BLaER1 (cell line): Measurements from ENCODE around the gene NFS1.
"Not testable (repeated sequence)": the region's sequence is repeated elsewhere in the genome, so short reads cannot be mapped to it uniquely, and the experiment has no call there.

Source experiments
- H3K27ac ChIP-seq: shearing (Covaris generic); formaldehyde crosslinking; 2 replicates; pipeline ENCODE4 v1.8.1; 2022
- H3K27me3 ChIP-seq: shearing (Covaris generic); formaldehyde crosslinking; 2 replicates; pipeline ENCODE4 v1.8.1; 2022
- H3K36me3 ChIP-seq: shearing (Covaris generic); formaldehyde crosslinking; 2 replicates; pipeline ENCODE4 v1.8.1; 2022
- H3K4me1 ChIP-seq: shearing (Covaris generic); formaldehyde crosslinking; 2 replicates; pipeline ENCODE4 v1.8.1; 2022
- H3K4me2 ChIP-seq: shearing (Covaris generic); formaldehyde crosslinking; 2 replicates; pipeline ENCODE4 v1.8.1; 2022
- H3K4me3 ChIP-seq: shearing (Covaris generic); formaldehyde crosslinking; 2 replicates; pipeline ENCODE4 v1.8.1; 2022
- H3K9ac ChIP-seq: shearing (Covaris generic); formaldehyde crosslinking; 2 replicates; pipeline ENCODE4 v1.8.1; 2022
- H3K9me3 ChIP-seq: shearing (Covaris generic); formaldehyde crosslinking; 2 replicates; pipeline ENCODE4 v1.8.1; 2022
- H4K20me1 ChIP-seq: shearing (Covaris generic); formaldehyde crosslinking; 2 replicates; pipeline ENCODE4 v1.8.1; 2022
- Cebpa-rat ChIP-seq: shearing (Covaris generic); IDR thresholded peaks from 2 replicates; pipeline ENCODE4 v1.8.1; 2022

Gene NFS1

DNA sequence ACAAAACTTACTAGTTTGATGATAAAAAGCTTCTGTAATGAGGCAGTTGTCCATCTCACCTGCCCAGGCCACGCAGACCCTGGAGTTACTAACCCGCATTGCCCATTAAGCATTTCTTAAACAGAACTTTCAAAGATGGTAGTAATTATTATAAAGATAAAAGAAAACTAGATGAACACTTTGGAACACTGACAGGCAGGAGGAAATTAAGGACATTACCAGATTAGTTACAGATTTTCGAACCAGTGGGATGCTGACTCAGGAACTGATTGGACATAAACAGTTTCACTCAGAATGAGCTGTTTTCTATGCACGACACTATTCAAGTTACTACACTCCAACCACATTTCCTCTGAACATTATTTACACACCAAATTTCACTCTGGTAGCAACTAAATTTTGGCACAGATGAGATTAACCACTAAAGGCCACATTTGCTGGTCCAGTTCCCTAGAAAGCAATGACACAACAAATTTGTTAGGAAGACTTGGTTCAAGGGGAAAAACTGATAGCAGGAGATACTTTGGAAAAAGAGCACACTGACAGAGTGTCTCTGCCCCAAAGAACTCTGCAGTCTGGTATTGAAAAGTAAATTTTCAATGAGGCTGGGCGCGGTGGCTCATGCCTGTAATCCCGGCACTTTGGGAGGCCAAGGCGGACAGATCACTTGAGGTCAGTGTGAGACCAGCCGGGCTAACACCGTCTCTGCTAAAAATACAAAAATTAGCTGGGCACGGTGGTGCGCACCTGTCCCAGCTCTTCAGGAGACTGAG is 3.1 kb upstream of the NFS1 start:
- Histone ChIP-seq H4K20me1 (peaks cover 79% of the 10 kb centered on the region), H3K27me3 (no peaks in the 10 kb centered on the region), H3K36me3 (peaks cover 64% of the 10 kb centered on the region), H3K4me3 (no peak overlapping the region), H3K4me2 (no peak overlapping the region), H3K4me1 (peaks cover 26% of the 10 kb centered on the region), H3K9me3 (no peaks in the 10 kb centered on the region), H3K27ac (no peak overlapping the region), H3K9ac (no peak overlapping the region)
- TF ChIP-seq Cebpa-rat, result no peak

DNA sequence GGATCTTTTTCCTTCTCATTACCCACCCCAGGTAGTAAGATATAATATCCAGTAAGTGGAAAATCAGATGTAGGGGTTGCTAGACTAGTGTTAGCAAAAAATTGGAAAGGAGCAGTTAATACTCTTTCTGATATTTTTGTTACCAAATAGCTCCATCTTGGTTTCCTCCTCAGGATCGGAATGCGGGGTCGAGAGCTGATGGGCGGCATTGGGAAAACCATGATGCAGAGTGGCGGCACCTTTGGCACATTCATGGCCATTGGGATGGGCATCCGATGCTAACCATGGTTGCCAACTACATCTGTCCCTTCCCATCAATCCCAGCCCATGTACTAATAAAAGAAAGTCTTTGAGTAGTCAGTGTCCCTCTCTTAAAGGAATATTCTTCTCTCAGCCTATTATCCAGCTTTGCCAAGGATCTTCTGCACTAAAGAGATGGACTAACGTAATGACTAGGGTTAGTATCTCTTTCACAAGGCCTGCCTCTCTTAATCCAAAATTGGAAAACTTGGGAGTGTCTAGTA is 1.5 kb upstream of the NFS1 start:
- no peak overlapping the region for H3K27ac ChIP-seq
- H4K20me1 ChIP-seq, result peaks cover 64% of the 10 kb centered on the region
- H3K4me1 ChIP-seq, result peaks cover 30% of the 10 kb centered on the region
- peak overlapping the region; percentile 95; the same call in 1 of the 2 replicates for H3K4me3 ChIP-seq
- H3K9ac ChIP-seq, result peak overlapping the region; percentile 96
- no peaks in the 10 kb centered on the region for H3K27me3 ChIP-seq
- peaks cover 59% of the 10 kb centered on the region for H3K36me3 ChIP-seq
- no peaks in the 10 kb centered on the region for H3K9me3 ChIP-seq
- TF ChIP-seq Cebpa-rat, result no peak
- H3K4me2 ChIP-seq, result peak overlapping the region; percentile 95

DNA sequence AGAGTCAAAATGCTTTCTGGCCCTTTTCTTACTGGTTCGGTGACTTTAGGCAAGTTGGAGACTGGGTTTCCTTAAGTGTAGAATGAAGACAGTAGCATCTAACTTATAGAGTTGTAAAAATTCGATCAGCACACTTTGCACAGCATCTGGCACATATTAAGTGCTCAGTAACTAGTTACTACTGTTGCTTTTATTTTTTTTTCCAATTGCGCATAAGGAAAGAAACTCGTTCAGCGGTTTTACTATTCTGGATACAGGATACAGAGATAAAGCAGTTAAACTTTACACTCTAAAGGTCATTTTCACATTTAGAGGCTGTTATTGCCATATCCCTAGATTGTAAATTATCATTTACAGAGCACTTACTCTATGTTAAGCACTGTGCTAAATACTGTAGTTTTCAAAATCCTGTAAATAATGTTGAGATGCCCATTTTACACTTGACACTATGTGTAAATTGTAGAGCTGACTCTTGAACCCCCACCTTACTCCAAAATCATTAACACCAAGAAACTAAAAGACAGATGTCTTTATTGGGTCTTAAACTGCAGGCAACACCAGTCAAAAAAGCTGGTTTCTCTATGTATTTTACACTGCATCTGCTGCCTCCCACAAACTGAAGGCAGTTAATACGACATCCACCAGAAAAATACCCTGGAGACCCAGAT is 939 bp upstream of the NFS1 start:
- Histone ChIP-seq H3K27ac (peak overlapping the region; percentile 94), H3K9ac (peak overlapping the region; percentile 96), H3K36me3 (peaks cover 59% of the 10 kb centered on the region), H4K20me1 (peaks cover 58% of the 10 kb centered on the region), H3K4me1 (peaks cover 30% of the 10 kb centered on the region), H3K4me3 (peak overlapping the region; percentile 95), H3K4me2 (peak overlapping the region; percentile 95), H3K9me3 (no peaks in the 10 kb centered on the region), H3K27me3 (no peaks in the 10 kb centered on the region)
- TF ChIP-seq Cebpa-rat, result no peak

DNA sequence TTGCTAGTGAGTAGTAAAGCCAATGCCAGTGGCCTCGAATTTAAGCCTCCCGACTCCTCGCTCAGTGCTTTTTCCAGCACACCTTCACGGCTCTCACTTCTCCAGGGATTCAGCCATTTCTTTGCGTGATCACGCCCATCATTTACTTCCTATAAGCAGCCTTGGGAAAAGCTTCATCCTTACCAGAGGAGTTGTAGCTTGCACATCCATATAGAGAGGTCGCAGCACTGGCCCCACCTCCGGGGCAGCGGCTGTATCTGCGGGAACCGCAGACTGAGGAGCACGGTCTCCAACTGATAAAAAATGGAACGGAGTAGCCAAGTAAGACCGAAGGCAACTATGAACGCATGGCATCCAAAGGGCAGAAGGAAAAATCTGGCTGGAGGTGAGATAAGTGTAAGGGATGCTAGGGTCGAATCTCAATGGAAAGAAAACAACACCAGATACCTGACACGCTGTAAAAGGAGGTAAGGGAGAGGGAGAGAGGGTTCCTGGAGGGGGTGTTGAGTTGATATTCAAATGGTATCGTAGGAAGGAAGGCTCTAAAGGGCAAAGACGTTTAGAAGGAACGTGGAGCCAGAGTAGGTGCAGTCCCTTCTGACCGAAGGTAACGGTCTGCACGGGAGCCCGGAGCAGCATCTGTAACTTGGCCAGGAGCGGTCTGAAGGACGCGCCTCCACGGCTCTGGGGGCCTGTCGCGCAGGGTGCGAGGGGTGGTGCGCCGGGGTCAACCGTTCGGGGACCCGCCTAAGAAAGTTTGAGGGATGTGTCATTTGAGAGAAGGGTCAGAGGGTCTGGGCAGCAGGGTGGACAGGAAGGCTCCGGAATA is 640 bp downstream of the NFS1 start:
- peaks cover 42% of the 10 kb centered on the region for H4K20me1 ChIP-seq
- peak overlapping the region; percentile 95 for H3K4me3 ChIP-seq
- H3K9ac ChIP-seq, result peak overlapping the region; percentile 96
- peaks cover 30% of the 10 kb centered on the region for H3K4me1 ChIP-seq
- no peak for TF ChIP-seq Cebpa-rat
- no peaks in the 10 kb centered on the region for H3K27me3 ChIP-seq
- no peaks in the 10 kb centered on the region for H3K9me3 ChIP-seq
- H3K27ac ChIP-seq, result peak overlapping the region; percentile 94
- peaks cover 54% of the 10 kb centered on the region for H3K36me3 ChIP-seq
- H3K4me2 ChIP-seq, result peak overlapping the region; percentile 95

GRCh38 chr20:35697696-35698297 is 1.4 kb downstream of the NFS1 start:
- H4K20me1 ChIP-seq, result peaks cover 35% of the 10 kb centered on the region
- H3K4me2 ChIP-seq, result peak overlapping the region; percentile 95
- H3K9ac ChIP-seq, result peak overlapping the region; percentile 96
- TF ChIP-seq Cebpa-rat, result no peak
- H3K36me3 ChIP-seq, result peaks cover 54% of the 10 kb centered on the region
- peak overlapping the region; percentile 95 for H3K4me3 ChIP-seq
- no peaks in the 10 kb centered on the region for H3K9me3 ChIP-seq
- peak overlapping the region; percentile 94; the same call in 1 of the 2 replicates for H3K27ac ChIP-seq
- peaks cover 30% of the 10 kb centered on the region for H3K4me1 ChIP-seq
- H3K27me3 ChIP-seq, result no peaks in the 10 kb centered on the region

- Histone ChIP-seq H3K4me2 (no peak overlapping the region), H3K4me3 (no peak overlapping the region), H3K9me3 (no peaks in the 10 kb centered on the region), H3K27me3 (no peaks in the 10 kb centered on the region), H3K36me3 (peaks cover 52% of the 10 kb centered on the region), H3K27ac (no peak overlapping the region), H4K20me1 (peaks cover 16% of the 10 kb centered on the region), H3K4me1 (peaks cover 28% of the 10 kb centered on the region), H3K9ac (no peak overlapping the region)
- TF ChIP-seq Cebpa-rat, result no peak
Observed at GRCh38 chr20:35695978-35696377, 3.2 kb downstream of the NFS1 start.

DNA sequence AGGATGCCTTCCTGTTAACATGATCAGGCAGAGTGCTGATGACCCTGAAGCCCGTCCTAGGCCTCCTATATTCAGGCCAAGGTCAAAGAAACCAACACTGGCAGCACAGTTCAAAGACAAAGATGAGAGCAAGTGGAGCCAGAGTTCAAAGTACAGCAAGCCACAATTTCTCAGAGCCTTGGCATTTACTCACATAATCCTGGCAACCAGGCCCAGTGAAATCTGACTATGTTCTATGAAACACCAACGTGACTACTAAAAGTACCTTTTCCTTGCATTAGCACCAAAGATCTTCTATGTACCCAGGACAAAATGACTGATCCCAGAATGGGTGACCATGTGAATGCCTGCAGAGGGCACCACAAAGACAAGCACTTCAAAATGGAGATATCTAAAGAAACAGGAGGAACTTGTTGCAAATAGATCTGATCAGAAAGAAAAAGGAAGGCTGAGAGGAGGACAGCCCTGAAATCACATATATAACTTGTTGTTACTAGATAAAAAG is 3.9 kb downstream of the NFS1 start:
- H3K4me3 ChIP-seq, result no peak overlapping the region
- H4K20me1 ChIP-seq, result peaks cover 10% of the 10 kb centered on the region
- no peak overlapping the region for H3K4me2 ChIP-seq
- H3K27me3 ChIP-seq, result no peaks in the 10 kb centered on the region
- H3K9me3 ChIP-seq, result no peaks in the 10 kb centered on the region
- H3K27ac ChIP-seq, result no peak overlapping the region
- no peak for TF ChIP-seq Cebpa-rat
- H3K4me1 ChIP-seq, result peaks cover 21% of the 10 kb centered on the region
- H3K9ac ChIP-seq, result no peak overlapping the region
- H3K36me3 ChIP-seq, result peaks cover 57% of the 10 kb centered on the region

DNA sequence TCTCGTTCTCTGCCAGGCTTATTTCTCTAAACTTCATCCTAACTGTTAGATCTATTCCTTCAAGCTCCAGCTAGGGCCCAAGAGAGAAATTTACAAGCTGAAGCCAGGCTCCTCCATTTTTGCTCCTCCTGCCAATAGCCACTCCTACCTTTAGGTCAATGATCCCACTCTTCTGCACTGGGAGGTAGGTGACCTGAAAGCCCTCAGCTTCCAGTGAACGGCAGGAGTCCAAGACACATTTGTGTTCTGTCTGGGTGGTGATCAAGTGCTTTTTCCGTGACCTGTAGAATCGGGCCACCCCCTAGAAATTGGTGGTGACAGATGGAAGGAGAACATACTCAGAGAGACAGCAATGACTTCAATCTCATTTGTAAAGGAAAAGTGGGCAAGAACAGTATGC is 8.9 kb downstream of the NFS1 start:
- Histone ChIP-seq H3K9me3 (peaks cover 18% of the 10 kb centered on the region), H3K27ac (no peak overlapping the region), H3K4me1 (peaks cover 17% of the 10 kb centered on the region), H3K4me2 (no peak overlapping the region), H4K20me1 (no peaks in the 10 kb centered on the region), H3K9ac (no peak overlapping the region), H3K4me3 (no peak overlapping the region), H3K36me3 (peaks cover 83% of the 10 kb centered on the region), H3K27me3 (no peaks in the 10 kb centered on the region)
- no peak for TF ChIP-seq Cebpa-rat

GRCh38 chr20:35686872-35687271 is 12.3 kb downstream of the NFS1 start:
- Histone ChIP-seq H3K4me2 (peak overlapping the region; percentile 47), H3K4me3 (0 out of 2 replicates have a peak overlapping the region, but pooled peaks have one; percentile 18), H3K9me3 (peaks cover 18% of the 10 kb centered on the region), H3K27ac (peak overlapping the region; percentile 54), H3K4me1 (peaks cover 17% of the 10 kb centered on the region), H3K36me3 (peaks cover 75% of the 10 kb centered on the region)
- not testable (repeated sequence) for H4K20me1 ChIP-seq, H3K9ac ChIP-seq, H3K27me3 ChIP-seq

- Histone ChIP-seq H3K4me1 (peaks cover 28% of the 10 kb centered on the region), H3K36me3 (peaks cover 62% of the 10 kb centered on the region), H3K9me3 (peaks cover 18% of the 10 kb centered on the region)
- H4K20me1 ChIP-seq, H3K4me2 ChIP-seq, H3K27me3 ChIP-seq, H3K27ac ChIP-seq, H3K4me3 ChIP-seq, H3K9ac ChIP-seq: not testable (repeated sequence)
Observed at GRCh38 chr20:35685368-35685767, 13.8 kb downstream of the NFS1 start.
